ENCODE data around the gene OBSCN.

- no peak for TF ChIP-seq POLR2A (IDR thresholded peaks at IDR 0.05)
- TF ChIP-seq, protein P1, sequence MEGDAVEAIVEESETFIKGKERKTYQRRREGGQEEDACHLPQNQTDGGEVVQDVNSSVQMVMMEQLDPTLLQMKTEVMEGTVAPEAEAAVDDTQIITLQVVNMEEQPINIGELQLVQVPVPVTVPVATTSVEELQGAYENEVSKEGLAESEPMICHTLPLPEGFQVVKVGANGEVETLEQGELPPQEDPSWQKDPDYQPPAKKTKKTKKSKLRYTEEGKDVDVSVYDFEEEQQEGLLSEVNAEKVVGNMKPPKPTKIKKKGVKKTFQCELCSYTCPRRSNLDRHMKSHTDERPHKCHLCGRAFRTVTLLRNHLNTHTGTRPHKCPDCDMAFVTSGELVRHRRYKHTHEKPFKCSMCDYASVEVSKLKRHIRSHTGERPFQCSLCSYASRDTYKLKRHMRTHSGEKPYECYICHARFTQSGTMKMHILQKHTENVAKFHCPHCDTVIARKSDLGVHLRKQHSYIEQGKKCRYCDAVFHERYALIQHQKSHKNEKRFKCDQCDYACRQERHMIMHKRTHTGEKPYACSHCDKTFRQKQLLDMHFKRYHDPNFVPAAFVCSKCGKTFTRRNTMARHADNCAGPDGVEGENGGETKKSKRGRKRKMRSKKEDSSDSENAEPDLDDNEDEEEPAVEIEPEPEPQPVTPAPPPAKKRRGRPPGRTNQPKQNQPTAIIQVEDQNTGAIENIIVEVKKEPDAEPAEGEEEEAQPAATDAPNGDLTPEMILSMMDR (IDR thresholded peaks at IDR 0.05) = no peak
Observed at GRCh38 chr1:228404107-228404720, 196.4 kb downstream of the OBSCN start.

Measured in heart left ventricle (tissue), 13 donors.